PC-3 (cell line): Measurements from ENCODE around the gene STIMATE. TPM values are rescaled to one million over a fixed set of nuclear protein-coding genes. Genes with fewer than 3 reads are reported as not detected.

Experiments used
- ATAC-seq: fragments of 200-7000 bp; cut with Tn5 transposase; 2 replicates; pipeline ENCODE4 v1.9.1; 2020; ENCODE audit warnings: mild to moderate bottlenecking, moderate library complexity
- BruUV-seq: library from RNA; stranded (reverse); fragments of 400-500 nt; replicated peaks from 2 replicates; lab custom pipeline; 2021; lab: Mats Ljungman, UMichigan
- CTCF ChIA-PET: fragments of 300-600 bp; sonication (Branson Sonifier 250); formaldehyde crosslinking; loops from one replicate; lab custom pipeline; 2022; ENCODE audit warnings: antibody characterized with exemption; lab: Charles Lee
- POLR2A ChIA-PET: fragments of 300-600 bp; sonication (Branson Sonifier 250); formaldehyde crosslinking; loops from one replicate; lab custom pipeline; 2022; ENCODE audit warnings: antibody characterized with exemption; ENCODE audit not compliant: unreplicated experiment; lab: Charles Lee
- DNase-seq: peaks from one replicate; pipeline ENCODE4 v3.0.0-alpha.2; 2015
- H2AFZ ChIP-seq: fragments of 300-600 bp; sonication (generic); 2 replicates; pipeline ENCODE4 v1.6.0; 2016; ENCODE audit warnings: antibody characterized with exemption, low read length
- H3F3A ChIP-seq: fragments of 300-600 bp; sonication (generic); one replicate; pipeline ENCODE4 v1.6.0; 2017; ENCODE audit warnings: antibody characterized with exemption, low read length, control low read depth, mild to moderate bottlenecking; ENCODE audit not compliant: unreplicated experiment
- H3K27ac ChIP-seq: fragments of 300-600 bp; sonication (generic); 2 replicates; pipeline ENCODE4 v1.5.1; 2016; ENCODE audit warnings: mild to moderate bottlenecking, low read length
- H3K27me3 ChIP-seq: fragments of 300-600 bp; sonication (generic); 2 replicates; pipeline ENCODE4 v1.6.1; 2016; ENCODE audit warnings: low read length, mixed read lengths
- H3K36me3 ChIP-seq: fragments of 300-600 bp; sonication (generic); 2 replicates; pipeline ENCODE4 v1.6.1; 2016; ENCODE audit warnings: low read depth, mixed run types, low read length, mixed read lengths
- H3K4me1 ChIP-seq: fragments of 300-600 bp; sonication (generic); 2 replicates; pipeline ENCODE4 v1.5.1; 2016; ENCODE audit warnings: low read length; ENCODE audit not compliant: insufficient read depth
- H3K4me2 ChIP-seq: fragments of 300-600 bp; sonication (generic); 2 replicates; pipeline ENCODE4 v1.6.0; 2016; ENCODE audit warnings: low read length
- H3K4me3 ChIP-seq: fragments of 300-600 bp; sonication (generic); 2 replicates; pipeline ENCODE4 v1.5.1; 2016; ENCODE audit warnings: mild to moderate bottlenecking, low read length, mixed read lengths
- H3K79me2 ChIP-seq: fragments of 300-600 bp; sonication (generic); 2 replicates; pipeline ENCODE4 v1.6.1; 2017; ENCODE audit warnings: low read length, mixed read lengths
- H3K9ac ChIP-seq: fragments of 300-600 bp; sonication (generic); 2 replicates; pipeline ENCODE4 v1.6.0; 2016; ENCODE audit warnings: mild to moderate bottlenecking, low read length
- H3K9me2 ChIP-seq: fragments of 300-600 bp; sonication (generic); replicated peaks from 2 replicates; pipeline ENCODE4 v1.6.1; 2016; ENCODE audit warnings: mixed run types, low read length, mixed read lengths
- H3K9me3 ChIP-seq: fragments of 300-600 bp; sonication (generic); 2 replicates; pipeline ENCODE4 v1.6.1; 2016; ENCODE audit warnings: low read length, mixed read lengths
- H4K20me1 ChIP-seq: fragments of 300-600 bp; sonication (generic); 2 replicates; pipeline ENCODE4 v1.6.1; 2016; ENCODE audit warnings: low read length, mixed read lengths
- EZH2 ChIP-seq: fragments of 300-600 bp; sonication (generic); IDR thresholded peaks from one replicate; pipeline ENCODE4 v1.6.1; 2017; ENCODE audit warnings: antibody characterized with exemption, mild to moderate bottlenecking, low read length; ENCODE audit not compliant: unreplicated experiment
- EZH2phosphoT487 ChIP-seq: fragments of 300-600 bp; sonication (generic); IDR thresholded peaks from 2 replicates; pipeline ENCODE4 v1.6.1; 2018; ENCODE audit warnings: mild to moderate bottlenecking, antibody characterized with exemption, low read length, borderline replicate concordance
- intact Hi-C: fragments of 100-400 bp; cut with micrococcal nuclease; formaldehyde crosslinking; loops from 2 replicates; pipeline ENCODE4 v1.9.0; 2023
- total RNA-seq: library from RNA; depleted of rRNA; stranded (reverse); fragments of >200 nt; gene quantifications from 2 replicates; pipeline ENCODE4 v1.2.3, GENCODE V29; 2014
- TF ChIP-seq, protein P1 (sequence below): fragments of 300-600 bp; sonication (generic); conservative IDR thresholded peaks from 2 replicates; pipeline ENCODE4 v1.5.1; 2017; ENCODE audit warnings: antibody characterized with exemption, low read depth, mild to moderate bottlenecking, low read length

STIMATE gene
- total RNA-seq, 1 experiment from 2014 or later, result 29.7 TPM

- no TSS peak for BruUV-seq
- Histone ChIP-seq H3K27ac (no peak overlapping the region), H4K20me1 (no peaks in the 10 kb centered on the region), H3F3A (no peaks in the 10 kb centered on the region), H3K4me1 (peaks cover 20% of the 10 kb centered on the region), H3K79me2 (no peaks in the 10 kb centered on the region), H3K9me3 (no peaks in the 10 kb centered on the region), H3K4me3 (no peak overlapping the region), H3K9ac (no peak overlapping the region), H3K9me2 (no peaks in the 10 kb centered on the region), H3K36me3 (no peaks in the 10 kb centered on the region), H3K27me3 (no peaks in the 10 kb centered on the region), H3K4me2 (no peak overlapping the region), H2AFZ (no peak overlapping the region)
- no peak for ATAC-seq
- ChIA-PET CTCF (no interaction called here), POLR2A (no interaction called here)
- intact Hi-C loops, result no loop called here
- peak; percentile 17 for DNase-seq
- TF ChIP-seq EZH2, result no peak
- no peak for TF ChIP-seq EZH2phosphoT487
- TF ChIP-seq, protein P1, sequence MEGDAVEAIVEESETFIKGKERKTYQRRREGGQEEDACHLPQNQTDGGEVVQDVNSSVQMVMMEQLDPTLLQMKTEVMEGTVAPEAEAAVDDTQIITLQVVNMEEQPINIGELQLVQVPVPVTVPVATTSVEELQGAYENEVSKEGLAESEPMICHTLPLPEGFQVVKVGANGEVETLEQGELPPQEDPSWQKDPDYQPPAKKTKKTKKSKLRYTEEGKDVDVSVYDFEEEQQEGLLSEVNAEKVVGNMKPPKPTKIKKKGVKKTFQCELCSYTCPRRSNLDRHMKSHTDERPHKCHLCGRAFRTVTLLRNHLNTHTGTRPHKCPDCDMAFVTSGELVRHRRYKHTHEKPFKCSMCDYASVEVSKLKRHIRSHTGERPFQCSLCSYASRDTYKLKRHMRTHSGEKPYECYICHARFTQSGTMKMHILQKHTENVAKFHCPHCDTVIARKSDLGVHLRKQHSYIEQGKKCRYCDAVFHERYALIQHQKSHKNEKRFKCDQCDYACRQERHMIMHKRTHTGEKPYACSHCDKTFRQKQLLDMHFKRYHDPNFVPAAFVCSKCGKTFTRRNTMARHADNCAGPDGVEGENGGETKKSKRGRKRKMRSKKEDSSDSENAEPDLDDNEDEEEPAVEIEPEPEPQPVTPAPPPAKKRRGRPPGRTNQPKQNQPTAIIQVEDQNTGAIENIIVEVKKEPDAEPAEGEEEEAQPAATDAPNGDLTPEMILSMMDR, result no peak
Measured at GRCh38 chr3:52829906-52830463, 67.4 kb downstream of the STIMATE start.

DNA sequence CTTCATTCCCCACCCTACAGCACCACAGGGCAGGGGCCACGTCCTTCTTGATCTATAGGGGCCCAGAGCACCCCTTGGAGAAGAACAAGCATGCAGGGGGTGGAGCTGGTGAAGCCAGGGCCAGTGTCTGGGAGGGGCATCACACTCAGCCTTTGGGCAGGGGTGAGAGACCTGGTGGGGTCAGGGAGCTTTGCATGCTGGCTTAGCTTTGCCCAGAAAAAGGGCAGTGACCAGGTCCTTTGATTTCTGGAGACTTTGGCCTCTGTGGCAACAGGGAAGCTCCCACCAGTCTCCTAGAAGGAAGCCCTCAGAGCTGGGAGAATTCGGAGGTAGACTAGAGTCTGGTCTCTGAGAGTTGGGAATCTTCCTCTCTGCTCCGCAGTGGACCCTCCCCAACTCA lies 67.9 kb downstream of the STIMATE start:
- TF ChIP-seq EZH2phosphoT487, result no peak

GRCh38 chr3:52827866-52828376 lies 69.4 kb downstream of the STIMATE start:
- Histone ChIP-seq H3K4me2 (no peak overlapping the region), H3K9ac (no peak overlapping the region), H3K9me3 (no peaks in the 10 kb centered on the region), H3K27me3 (no peaks in the 10 kb centered on the region), H3F3A (no peaks in the 10 kb centered on the region), H3K4me3 (no peak overlapping the region), H3K4me1 (peaks cover 20% of the 10 kb centered on the region), H3K36me3 (no peaks in the 10 kb centered on the region), H2AFZ (no peak overlapping the region), H4K20me1 (no peaks in the 10 kb centered on the region), H3K79me2 (no peaks in the 10 kb centered on the region), H3K9me2 (no peaks in the 10 kb centered on the region), H3K27ac (no peak overlapping the region)
- intact Hi-C loops, result no loop called here
- no TSS peak for BruUV-seq
- ChIA-PET POLR2A (no interaction called here), CTCF (no interaction called here)
- ATAC-seq, result no peak
- TF ChIP-seq EZH2phosphoT487 (no peak), EZH2 (no peak)
- TF ChIP-seq, protein P1, result 0 out of 2 replicates have a peak, but pooled peaks have one; percentile 10
- no peak for DNase-seq

More for the DNA sequence above, 67.9 kb downstream of the STIMATE start:
- no peak for DNase-seq
- H3K9me3 ChIP-seq, result no peaks in the 10 kb centered on the region
- no peak overlapping the region for H3K4me2 ChIP-seq
- no TSS peak for BruUV-seq
- no peaks in the 10 kb centered on the region for H4K20me1 ChIP-seq
- H3K79me2 ChIP-seq, result no peaks in the 10 kb centered on the region
- H3K4me1 ChIP-seq, result peaks cover 20% of the 10 kb centered on the region
- ChIA-PET POLR2A (no interaction called here), CTCF (no interaction called here)
- no peaks in the 10 kb centered on the region for H3K36me3 ChIP-seq
- H3K4me3 ChIP-seq, result no peak overlapping the region
- no peaks in the 10 kb centered on the region for H3F3A ChIP-seq
- no peak overlapping the region for H3K27ac ChIP-seq
- ATAC-seq, result no peak
- no peaks in the 10 kb centered on the region for H3K9me2 ChIP-seq
- intact Hi-C loops, result no loop called here
- H2AFZ ChIP-seq, result no peak overlapping the region
- no peak overlapping the region for H3K9ac ChIP-seq
- no peaks in the 10 kb centered on the region for H3K27me3 ChIP-seq
